Lower leg skin (tissue), 4 donors: ENCODE measurements around the gene ODC1. TPM values are rescaled to one million over a fixed set of nuclear protein-coding genes. Genes with fewer than 3 reads are reported as not detected.

Experiments
- DNase-seq, 2 donors: peaks; one replicate each; pipeline ENCODE4 v3.0.0-alpha.2; 2019; ENCODE audit warnings: low spot score in 2 of 2
- H3K4me3 ChIP-seq: fragments of 200-600 bp; sonication (generic); 2 replicates; pipeline ENCODE4 v1.5.1; 2017; ENCODE audit warnings: mild to moderate bottlenecking, low read depth; ENCODE audit not compliant: poor library complexity, severe bottlenecking
- CTCF ChIP-seq, 3 donors: fragments of 450-650 bp; IDR thresholded peaks; one replicate each; pipeline ENCODE4 v1.5.1; 2016; ENCODE audit warnings: antibody characterized with exemption in 3 of 3, mild to moderate bottlenecking in 3 of 3, moderate library complexity in 2 of 3
- POLR2A ChIP-seq, 2 donors: fragments of 450-650 bp; IDR thresholded peaks; one replicate each; pipeline ENCODE4 v1.6.1; 2016 to 2017; ENCODE audit warnings: antibody characterized with exemption in 2 of 2, mild to moderate bottlenecking in 1 of 2, moderate library complexity in 1 of 2
- WGBS, 2 donors: methylation state at CpG; one replicate each; pipeline ENCODE4 v1.1.5; 2018; 5-methylcytosine and 5-hydroxymethylcytosine counted together
- intact Hi-C: fragments of 100-400 bp; cut with DNase I; formaldehyde crosslinking; loops from one replicate; pipeline ENCODE4 v1.15.0; 2023; ENCODE audit warnings: low total_unique reads
- total RNA-seq, 4 donors: library from RNA; depleted of rRNA; stranded (reverse); fragments of >200 nt; gene quantifications; one replicate each; pipeline ENCODE4 v1.1.0, GENCODE V29; 2016

ODC1 gene
- total RNA-seq, 4 donors from 2014 or later: 11.5 to 19.7 (median 17.8) TPM

GRCh38 chr2:10449838-10450691, 1.9 kb upstream of the ODC1 start:
- intact Hi-C loops: no loop called here
- WGBS, 2 donors: 84 to 88% methylated on average over 22 of the region's 22 CpGs
- TF ChIP-seq CTCF (IDR thresholded peaks at IDR 0.05) (no peak), POLR2A (IDR thresholded peaks at IDR 0.05) (no peak)
- DNase-seq: no peak
- H3K4me3 ChIP-seq: no peak overlapping the region

- 59 to 66% methylated on average over 5 of the region's 5 CpGs for WGBS, 2 donors
- TF ChIP-seq POLR2A (IDR thresholded peaks at IDR 0.05) (no peak), CTCF (IDR thresholded peaks at IDR 0.05) (no peak)
- no peak for DNase-seq
- intact Hi-C loops: no loop called here
- H3K4me3 ChIP-seq: no peak overlapping the region
Observed at GRCh38 chr2:10449486-10449831, 1.3 kb upstream of the ODC1 start.

- peak overlapping the region; percentile 45 for H3K4me3 ChIP-seq
- peak; percentile 76 to 96 for DNase-seq
- no peak for TF ChIP-seq POLR2A (IDR thresholded peaks at IDR 0.05)
- TF ChIP-seq CTCF (IDR thresholded peaks at IDR 0.05): no peak
- intact Hi-C loops: no loop called here
- WGBS, 2 donors: 4 to 7% methylated on average over 38 to 39 of the region's 73 CpGs
Observed at GRCh38 chr2:10448576-10449485, 704 bp upstream of the ODC1 start.

- peak overlapping the region; percentile 55 for H3K4me3 ChIP-seq
- no peak for DNase-seq
- intact Hi-C loops: no loop called here
- WGBS, 2 donors: 28 to 37% methylated on average over 22 to 32 of the region's 32 CpGs
- TF ChIP-seq CTCF (IDR thresholded peaks at IDR 0.05) (no peak), POLR2A (IDR thresholded peaks at IDR 0.05) (no peak)
Observed at GRCh38 chr2:10447300-10447894, 730 bp downstream of the ODC1 start.

GRCh38 chr2:10446631-10447030, 1.5 kb downstream of the ODC1 start:
- TF ChIP-seq CTCF (IDR thresholded peaks at IDR 0.05): no peak
- no peak for TF ChIP-seq POLR2A (IDR thresholded peaks at IDR 0.05)
- no peak for DNase-seq
- H3K4me3 ChIP-seq: no peak overlapping the region
- WGBS, 2 donors: 89 to 90% methylated on average over 6 of the region's 6 CpGs
- intact Hi-C loops: no loop called here
